NCI-H524 treated with DMSO at 0.1 percent for 48 hours (cell line): ENCODE measurements around the gene TIFAB.
"Not testable (repeated sequence)": the region's sequence is repeated elsewhere in the genome, so short reads cannot be mapped to it uniquely, and the experiment has no call there.

Experiments used
- DNase-seq: peaks from one replicate; lab custom pipeline; 2025; lab: John Stamatoyannopoulos, UW

Gene TIFAB

GRCh38 chr5:135452321-135453030 is at the start of gene TIFAB:
TSS of gene TIFAB (minus strand) at chr5:135452351. CDS start at chr5:135449939, 2,412 bp downstream.
- DNase-seq: no peak

- DNase-seq: no peak
These were observed 46.5 kb upstream of the TIFAB start for GRCh38 chr5:135498637-135498995.

- DNase-seq: peak; percentile 84
These were observed 46.0 kb upstream of the TIFAB start for GRCh38 chr5:135497971-135498636.

- not testable (repeated sequence) for DNase-seq
These were observed 43.4 kb upstream of the TIFAB start for GRCh38 chr5:135495531-135495930.

- no peak for DNase-seq
These were observed 42.0 kb upstream of the TIFAB start for GRCh38 chr5:135494196-135494595.

GRCh38 chr5:135493406-135494180 is 41.4 kb upstream of the TIFAB start:
- DNase-seq: no peak

GRCh38 chr5:135492319-135492626 is 40.1 kb upstream of the TIFAB start:
- no peak for DNase-seq

GRCh38 chr5:135491552-135492318 is 39.6 kb upstream of the TIFAB start:
- DNase-seq: no peak

GRCh38 chr5:135491038-135491551 is 38.9 kb upstream of the TIFAB start:
- DNase-seq: no peak

GRCh38 chr5:135490245-135491037 is 38.3 kb upstream of the TIFAB start:
- DNase-seq: no peak

- no peak for DNase-seq
These were observed 37.5 kb upstream of the TIFAB start for GRCh38 chr5:135489466-135490244.

GRCh38 chr5:135488727-135489465 is 36.7 kb upstream of the TIFAB start:
- DNase-seq: peak; percentile 84

GRCh38 chr5:135487839-135488514 is 35.8 kb upstream of the TIFAB start:
- no peak for DNase-seq

GRCh38 chr5:135487037-135487395 is 34.9 kb upstream of the TIFAB start:
- no peak for DNase-seq

GRCh38 chr5:135486131-135487036 is 34.2 kb upstream of the TIFAB start:
- no peak for DNase-seq

- DNase-seq: peak; percentile 87
These were observed 32.5 kb upstream of the TIFAB start for GRCh38 chr5:135484674-135485086.

GRCh38 chr5:135483254-135483653 is 31.1 kb upstream of the TIFAB start:
- no peak for DNase-seq

GRCh38 chr5:135482381-135482933 is 30.3 kb upstream of the TIFAB start:
- no peak for DNase-seq
